Uterus (tissue), 2 donors: Measurements from ENCODE around the gene PLPP1.

Source experiments
- POLR2A ChIP-seq, 2 donors: fragments of 450-650 bp; IDR thresholded peaks; one replicate each; pipeline ENCODE4 v1.6.1; 2016; ENCODE audit warnings: antibody characterized with exemption in 2 of 2, mild to moderate bottlenecking in 1 of 2, moderate library complexity in 1 of 2
- TF ChIP-seq, protein P1 (sequence below), 4 experiments: fragments of 200-600 bp in 2 of 4; fragments of 450-650 bp in 2 of 4; sonication (generic) in 2 of 4; IDR thresholded peaks; one replicate each; pipeline ENCODE4 v1.5.1; 2016 to 2019; ENCODE audit warnings: antibody characterized with exemption in 4 of 4, mild to moderate bottlenecking in 2 of 4, moderate library complexity in 1 of 4

DNA sequence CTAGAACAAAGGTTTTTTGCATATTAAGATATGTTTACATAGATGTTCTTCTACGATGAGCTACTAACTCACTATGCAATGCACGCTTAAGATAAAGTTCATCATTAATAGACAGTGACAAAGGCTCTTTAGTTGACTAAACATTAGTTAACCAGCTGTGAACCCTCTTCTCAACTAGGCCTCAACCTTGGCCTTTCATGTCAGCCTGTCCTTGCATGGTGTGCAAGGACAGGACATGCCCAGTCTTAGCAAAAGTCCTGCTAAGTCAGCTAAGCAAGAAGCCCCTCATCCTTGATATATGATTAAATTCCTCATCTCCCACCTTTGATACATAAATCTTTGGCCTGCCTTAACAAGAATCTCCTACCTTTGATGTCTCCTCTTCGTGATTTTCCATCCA is 50.9 kb downstream of the PLPP1 start:
- no peak for TF ChIP-seq POLR2A (IDR thresholded peaks at IDR 0.05)
- TF ChIP-seq, protein P1, sequence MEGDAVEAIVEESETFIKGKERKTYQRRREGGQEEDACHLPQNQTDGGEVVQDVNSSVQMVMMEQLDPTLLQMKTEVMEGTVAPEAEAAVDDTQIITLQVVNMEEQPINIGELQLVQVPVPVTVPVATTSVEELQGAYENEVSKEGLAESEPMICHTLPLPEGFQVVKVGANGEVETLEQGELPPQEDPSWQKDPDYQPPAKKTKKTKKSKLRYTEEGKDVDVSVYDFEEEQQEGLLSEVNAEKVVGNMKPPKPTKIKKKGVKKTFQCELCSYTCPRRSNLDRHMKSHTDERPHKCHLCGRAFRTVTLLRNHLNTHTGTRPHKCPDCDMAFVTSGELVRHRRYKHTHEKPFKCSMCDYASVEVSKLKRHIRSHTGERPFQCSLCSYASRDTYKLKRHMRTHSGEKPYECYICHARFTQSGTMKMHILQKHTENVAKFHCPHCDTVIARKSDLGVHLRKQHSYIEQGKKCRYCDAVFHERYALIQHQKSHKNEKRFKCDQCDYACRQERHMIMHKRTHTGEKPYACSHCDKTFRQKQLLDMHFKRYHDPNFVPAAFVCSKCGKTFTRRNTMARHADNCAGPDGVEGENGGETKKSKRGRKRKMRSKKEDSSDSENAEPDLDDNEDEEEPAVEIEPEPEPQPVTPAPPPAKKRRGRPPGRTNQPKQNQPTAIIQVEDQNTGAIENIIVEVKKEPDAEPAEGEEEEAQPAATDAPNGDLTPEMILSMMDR (IDR thresholded peaks at IDR 0.05): no peak
